ENCODE measurements around the gene IFNGR1. TPM values are rescaled to one million over a fixed set of nuclear protein-coding genes. Genes with fewer than 3 reads are reported as not detected.

The IFNGR1 gene
- total RNA-seq, 1 experiment from 2014 or later, result 19.5 TPM

DNA sequence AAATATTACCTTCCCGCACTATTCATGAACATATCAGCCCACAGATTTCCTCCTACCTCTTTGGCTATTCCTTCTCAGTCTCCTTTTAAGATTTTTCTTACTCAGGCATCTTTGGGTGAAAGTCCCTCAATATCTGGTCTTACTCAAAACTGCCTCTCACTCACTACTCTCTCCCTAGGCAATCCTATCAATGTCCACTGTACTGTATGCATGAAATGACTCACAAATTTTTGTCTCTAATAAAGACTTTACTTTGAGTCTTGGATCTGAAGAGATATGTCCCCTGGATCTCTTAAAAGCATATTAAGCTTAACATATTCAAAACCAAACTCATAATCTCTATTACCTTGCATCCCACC is 70.2 kb downstream of the IFNGR1 start:
- TF ChIP-seq CTCF (conservative IDR thresholded peaks at IDR 0.05) (no peak), EZH2 (IDR thresholded peaks at IDR 0.05; ENCODE audit: low read depth) (no peak)
- Histone ChIP-seq H3F3A (ENCODE audit: insufficient read depth, low read depth) (peaks cover 20% of the 10 kb centered on the region), H3K27ac (peak overlapping the region; percentile 30), H3K9me3 (ENCODE audit: insufficient read depth, low read depth) (no peaks in the 10 kb centered on the region), H3K9me2 (ENCODE audit: insufficient read depth) (no peaks in the 10 kb centered on the region), H4K20me1 (ENCODE audit: insufficient read depth) (no peaks in the 10 kb centered on the region), H3K27me3 (ENCODE audit: insufficient read depth, low read depth) (no peaks in the 10 kb centered on the region), H2AFZ (no peak overlapping the region), H3K79me2 (ENCODE audit: low read depth) (no peaks in the 10 kb centered on the region), H3K4me2 (peak overlapping the region; percentile 7; the same call in 1 of the 2 replicates), H3K4me1 (replicated peaks; ENCODE audit: insufficient read depth) (peaks cover 23% of the 10 kb centered on the region), H3K36me3 (ENCODE audit: low read depth) (no peaks in the 10 kb centered on the region), H3K4me3 (no peak overlapping the region)
- no TSS peak for BruUV-seq (replicated peaks)
- intact Hi-C loops (cut with micrococcal nuclease; ENCODE audit: unreplicated experiment), result no loop called here
- ChIA-PET POLR2A (ENCODE audit: unreplicated experiment) (no interaction called here), CTCF (no interaction called here)
- peak in 1 of 2 experiments; percentile 33 for DNase-seq

- Histone ChIP-seq H3K4me2 (peak overlapping the region; percentile 7; the same call in 1 of the 2 replicates), H3K36me3 (ENCODE audit: low read depth) (no peaks in the 10 kb centered on the region)
Observed at GRCh38 chr6:137148306-137149034, 70.7 kb downstream of the IFNGR1 start.

More at GRCh38 chr6:137148306-137149034, 70.7 kb downstream of the IFNGR1 start:
- ChIA-PET POLR2A (ENCODE audit: unreplicated experiment) (no interaction called here), CTCF (no interaction called here)
- Histone ChIP-seq H4K20me1 (ENCODE audit: insufficient read depth) (no peaks in the 10 kb centered on the region), H3F3A (ENCODE audit: insufficient read depth, low read depth) (peaks cover 20% of the 10 kb centered on the region), H3K79me2 (ENCODE audit: low read depth) (no peaks in the 10 kb centered on the region), H3K4me3 (no peak overlapping the region), H3K27ac (peak overlapping the region; percentile 30), H3K4me1 (replicated peaks; ENCODE audit: insufficient read depth) (peaks cover 23% of the 10 kb centered on the region), H3K27me3 (ENCODE audit: insufficient read depth, low read depth) (no peaks in the 10 kb centered on the region), H2AFZ (no peak overlapping the region), H3K9me2 (ENCODE audit: insufficient read depth) (no peaks in the 10 kb centered on the region), H3K9me3 (ENCODE audit: insufficient read depth, low read depth) (no peaks in the 10 kb centered on the region)
- peak in 1 of 2 experiments; percentile 85 for DNase-seq
- no TSS peak for BruUV-seq (replicated peaks)
- no peak for TF ChIP-seq EZH2 (IDR thresholded peaks at IDR 0.05; ENCODE audit: low read depth)
- no peak for TF ChIP-seq CTCF (conservative IDR thresholded peaks at IDR 0.05)
- intact Hi-C loops (cut with micrococcal nuclease; ENCODE audit: unreplicated experiment), result no loop called here

Other genes with a start within 250 kb of the IFNGR1 start
- 2.5 and 4.0 TPM in 2 replicates for gene IL20RA, start 174.4 kb downstream of the IFNGR1 start, total RNA-seq (2021)
- not detected in 2 replicates for gene IL22RA2, start 45.7 kb downstream of the IFNGR1 start, total RNA-seq (2021)

Data from PC-9 (cell line).